Ovary (tissue), 3 donors: ENCODE results near the gene BAIAP3.

Experiments used
- EP300 ChIP-seq: sonication (generic); formaldehyde crosslinking; IDR thresholded peaks from one replicate; pipeline ENCODE4 v1.6.1; 2017; ENCODE audit warnings: antibody characterized with exemption
- TF ChIP-seq, protein P1 (sequence below), 3 donors: fragments of 450-650 bp in 2 of 3; fragments of 200-600 bp in 1 of 3; IDR thresholded peaks; one replicate each; pipeline versions ENCODE4 v1.5.1 to v1.8.0; 2016 to 2022; ENCODE audit warnings: antibody characterized with exemption in 3 of 3, mild to moderate bottlenecking in 1 of 3
- donor health status: DM: no; HTN: no; CAD: no.

DNA sequence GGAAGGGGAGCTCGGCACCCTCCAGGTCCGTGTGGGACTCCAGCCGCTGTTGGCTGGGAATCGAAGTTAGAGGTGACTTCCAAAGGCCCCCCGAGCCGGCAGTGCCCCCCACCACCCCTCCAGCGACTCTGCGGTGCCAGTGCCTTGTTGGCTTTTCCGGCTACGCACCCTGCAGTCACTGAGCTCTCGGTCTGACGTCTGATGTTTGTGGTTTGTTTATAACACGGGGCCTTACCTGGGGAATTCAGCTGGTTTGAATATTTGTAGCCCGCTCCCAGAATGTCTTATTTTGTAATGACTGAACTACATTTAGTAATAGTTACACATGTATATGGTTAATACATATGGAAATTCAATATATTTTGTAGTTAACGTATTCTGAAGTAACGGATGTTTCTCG lies 7.1 kb upstream of the BAIAP3 start:
- TF ChIP-seq, protein P1, sequence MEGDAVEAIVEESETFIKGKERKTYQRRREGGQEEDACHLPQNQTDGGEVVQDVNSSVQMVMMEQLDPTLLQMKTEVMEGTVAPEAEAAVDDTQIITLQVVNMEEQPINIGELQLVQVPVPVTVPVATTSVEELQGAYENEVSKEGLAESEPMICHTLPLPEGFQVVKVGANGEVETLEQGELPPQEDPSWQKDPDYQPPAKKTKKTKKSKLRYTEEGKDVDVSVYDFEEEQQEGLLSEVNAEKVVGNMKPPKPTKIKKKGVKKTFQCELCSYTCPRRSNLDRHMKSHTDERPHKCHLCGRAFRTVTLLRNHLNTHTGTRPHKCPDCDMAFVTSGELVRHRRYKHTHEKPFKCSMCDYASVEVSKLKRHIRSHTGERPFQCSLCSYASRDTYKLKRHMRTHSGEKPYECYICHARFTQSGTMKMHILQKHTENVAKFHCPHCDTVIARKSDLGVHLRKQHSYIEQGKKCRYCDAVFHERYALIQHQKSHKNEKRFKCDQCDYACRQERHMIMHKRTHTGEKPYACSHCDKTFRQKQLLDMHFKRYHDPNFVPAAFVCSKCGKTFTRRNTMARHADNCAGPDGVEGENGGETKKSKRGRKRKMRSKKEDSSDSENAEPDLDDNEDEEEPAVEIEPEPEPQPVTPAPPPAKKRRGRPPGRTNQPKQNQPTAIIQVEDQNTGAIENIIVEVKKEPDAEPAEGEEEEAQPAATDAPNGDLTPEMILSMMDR (IDR thresholded peaks at IDR 0.05), result no peak
- no peak for TF ChIP-seq EP300
